VCaP (cell line): ENCODE data around the gene ANKRD16.
"Not testable (repeated sequence)": the region's sequence is repeated elsewhere in the genome, so short reads cannot be mapped to it uniquely, and the experiment has no call there.

Experiments used
- H3K27ac ChIP-seq: fragments of 450-650 bp; 2 replicates; pipeline ENCODE4 v1.5.1; 2017
- CTCF ChIP-seq: fragments of 450-650 bp; conservative IDR thresholded peaks from 2 replicates; pipeline ENCODE4 v1.5.1; 2017; ENCODE audit warnings: mild to moderate bottlenecking, moderate library complexity

Gene ANKRD16

GRCh38 chr10:5829267-5829666 lies 60.4 kb downstream of the ANKRD16 start:
- H3K27ac ChIP-seq, result no peak overlapping the region
- TF ChIP-seq CTCF, result no peak

DNA sequence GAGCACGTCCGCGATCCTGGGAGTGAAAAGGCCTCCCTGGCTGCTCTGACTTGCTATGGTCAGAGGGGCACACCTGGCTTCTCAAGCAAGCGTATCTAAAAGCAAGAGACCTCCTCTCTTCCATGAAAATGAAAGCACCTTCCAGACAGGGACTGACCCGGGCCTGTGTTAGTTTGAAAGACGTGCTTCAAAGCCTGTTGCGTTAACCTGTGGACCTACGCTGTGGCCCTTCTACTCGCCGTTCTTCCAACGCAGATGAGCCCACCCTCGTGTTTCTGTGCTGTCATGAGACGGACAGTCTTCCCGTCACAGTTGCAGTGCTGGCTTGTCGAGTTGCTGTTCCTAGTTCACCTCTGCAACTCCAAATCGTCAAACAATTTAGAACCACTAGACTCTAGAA lies 61.0 kb downstream of the ANKRD16 start:
- no peak for TF ChIP-seq CTCF
- H3K27ac ChIP-seq, result no peak overlapping the region

DNA sequence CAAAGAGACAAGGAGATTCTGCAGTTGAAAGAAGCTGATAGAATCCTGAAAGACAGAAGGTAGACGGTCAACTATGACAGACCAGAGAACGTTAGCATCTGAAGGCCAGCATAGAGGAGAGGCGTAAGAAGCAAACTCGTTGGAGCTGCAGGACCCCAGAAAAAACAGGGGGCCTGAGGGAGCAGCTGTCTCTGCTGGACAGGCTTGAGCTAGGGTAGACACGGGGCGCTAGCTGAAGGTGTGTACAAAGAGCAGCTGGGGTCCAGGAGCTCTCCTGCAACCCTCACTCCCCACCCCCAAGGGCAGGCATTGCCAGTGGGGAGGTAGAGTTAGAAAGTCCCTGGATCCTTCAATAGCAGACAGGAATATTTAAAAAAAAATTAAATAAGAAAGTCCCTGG lies 61.9 kb downstream of the ANKRD16 start:
- TF ChIP-seq CTCF, result no peak
- H3K27ac ChIP-seq, result no peak overlapping the region

DNA sequence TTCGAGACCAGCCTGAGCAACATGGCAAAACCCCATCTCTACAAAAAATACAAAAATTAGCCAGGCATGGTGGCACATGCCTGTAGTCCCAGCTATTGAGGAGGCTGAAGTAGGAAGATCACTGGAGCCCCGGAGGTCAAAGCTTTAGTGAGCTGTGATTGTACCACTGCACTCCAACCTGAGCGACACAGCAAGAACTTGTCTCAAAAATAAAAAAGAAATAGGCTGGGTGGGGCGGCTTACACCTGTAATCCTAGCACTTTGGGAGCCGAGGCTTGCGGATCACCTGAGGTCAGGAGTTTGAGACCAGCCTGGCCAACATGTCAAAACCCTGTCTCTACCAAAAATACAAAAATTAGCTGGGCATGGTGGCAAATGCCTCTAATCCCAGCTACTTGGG lies 63.2 kb downstream of the ANKRD16 start:
- H3K27ac ChIP-seq, result not testable (repeated sequence)

GRCh38 chr10:5818894-5819293 lies 70.8 kb downstream of the ANKRD16 start:
- no peak overlapping the region for H3K27ac ChIP-seq
- TF ChIP-seq CTCF, result no peak

DNA sequence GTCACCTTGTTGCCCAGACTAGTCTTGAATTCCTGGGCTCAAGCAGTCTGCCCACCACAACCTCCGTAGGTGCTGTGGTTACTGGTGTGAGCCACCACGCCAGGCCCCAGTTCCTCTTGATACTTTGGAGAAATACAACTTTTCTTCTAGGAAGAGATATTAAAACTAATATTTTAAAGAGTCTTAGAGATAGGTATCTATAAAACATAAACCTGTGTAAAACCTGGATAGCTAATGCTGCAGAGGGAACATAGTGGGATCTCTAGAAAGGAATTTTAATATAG lies 71.7 kb downstream of the ANKRD16 start:
- H3K27ac ChIP-seq, result no peak overlapping the region
- no peak for TF ChIP-seq CTCF

GRCh38 chr10:5817322-5818047 lies 72.2 kb downstream of the ANKRD16 start:
- H3K27ac ChIP-seq, result no peak overlapping the region
- no peak for TF ChIP-seq CTCF

DNA sequence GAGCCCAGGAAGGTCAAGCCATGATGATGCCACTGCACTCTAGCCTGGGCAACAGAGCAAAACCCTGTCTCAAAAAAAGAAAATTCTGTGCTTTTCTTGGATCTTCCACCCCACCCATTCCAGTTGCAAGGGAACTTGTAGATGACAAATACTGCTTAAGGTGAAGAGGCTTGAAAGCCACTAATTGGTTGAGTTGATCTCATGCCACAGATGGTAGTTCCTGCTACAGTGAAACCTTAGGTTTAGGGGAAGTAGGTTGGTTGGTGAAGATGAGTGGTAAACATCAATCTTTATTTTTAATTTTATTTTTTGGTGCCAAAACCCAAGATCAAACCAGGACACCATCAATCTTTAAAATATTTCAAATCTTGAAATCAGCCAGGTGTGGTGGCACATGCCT lies 73.5 kb downstream of the ANKRD16 start:
- H3K27ac ChIP-seq, result no peak overlapping the region

More for the DNA sequence above, 73.5 kb downstream of the ANKRD16 start:
- no peak for TF ChIP-seq CTCF
